NT2/D1 (cell line): ENCODE results near the gene CLMN.

ENCODE experiments used
- SUZ12 ChIP-seq: IDR thresholded peaks from 2 replicates; pipeline ENCODE4 v1.6.1; 2011; ENCODE audit not compliant: insufficient read length, insufficient read depth; ENCODE audit errors: extremely low read depth
- ZNF274 ChIP-seq: IDR thresholded peaks from 2 replicates; pipeline ENCODE4 v1.6.1; 2011; ENCODE audit warnings: mild to moderate bottlenecking, low read depth, low read length

DNA sequence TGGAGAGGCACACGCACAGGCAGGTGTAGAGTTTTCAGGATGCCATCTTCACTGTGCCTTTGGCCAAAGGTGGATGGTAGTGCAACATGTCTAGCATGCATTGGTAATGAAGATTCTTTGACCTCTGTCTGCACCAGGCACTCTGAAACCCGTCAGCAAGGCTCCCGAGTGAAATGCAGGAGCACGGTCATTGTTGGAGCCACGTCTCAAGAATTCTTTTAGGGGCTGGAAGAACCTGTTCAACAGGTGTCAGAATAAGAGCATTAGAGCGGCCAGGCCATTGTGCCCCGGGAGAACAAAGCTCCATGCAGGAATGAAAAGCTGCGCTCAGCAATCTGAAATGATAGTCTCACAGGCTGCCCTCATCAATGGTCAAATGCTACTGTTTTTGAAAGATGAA is 122.2 kb downstream of the CLMN start:
- no peak for TF ChIP-seq ZNF274
- no peak for TF ChIP-seq SUZ12
